ENCODE data around the gene MRPL42.
"Not testable (repeated sequence)": the region's sequence is repeated elsewhere in the genome, so short reads cannot be mapped to it uniquely, and the experiment has no call there.

The MRPL42 gene

DNA sequence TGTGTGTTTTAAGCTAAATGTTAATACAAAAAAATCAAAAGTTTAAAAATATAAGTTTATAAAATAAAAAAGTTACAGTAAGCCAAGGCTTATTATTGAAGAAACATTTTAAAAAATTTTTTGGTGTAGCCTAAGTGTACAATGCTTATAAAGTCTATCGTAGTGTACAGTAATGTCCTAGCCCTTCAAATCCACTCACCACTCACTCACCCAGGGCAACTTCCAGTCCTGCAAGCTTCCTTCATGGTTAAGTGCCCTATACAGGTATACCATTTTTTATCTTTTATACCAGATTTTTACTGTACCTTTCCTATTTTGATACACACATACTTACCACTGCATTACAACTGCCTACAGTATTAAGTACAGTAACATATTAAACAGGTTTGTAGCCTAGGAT is 37.5 kb upstream of the MRPL42 start:
- Histone ChIP-seq H2BK12ac (ENCODE audit: low read length) (no peak overlapping the region), H3K27me3 (ENCODE audit: control insufficient read depth in 3 of 3, insufficient read depth in 3 of 3, low read depth in 1 of 3, low read length in 3 of 3) (no peaks in the 10 kb centered on the region), H3K18ac (ENCODE audit: low read length) (no peak overlapping the region), H3K4me2 (ENCODE audit: insufficient read depth, low read length, poor library complexity, severe bottlenecking) (no peak overlapping the region), H2BK5ac (ENCODE audit: low read length) (no peak overlapping the region), H3K23ac (ENCODE audit: low read depth, low read length, poor library complexity) (no peak overlapping the region), H3K9me3 (replicated peaks in 1 of 2; ENCODE audit: control insufficient read depth in 2 of 2, insufficient read depth in 1 of 2, low read depth in 1 of 2, low read length in 2 of 2) (peaks cover 0 to 4% of the 10 kb centered on the region in 2 donors), H3K14ac (ENCODE audit: low read length) (no peak overlapping the region), H3K4me3 (ENCODE audit: low read length in 2 of 2) (no peak overlapping the region), H2BK120ac (ENCODE audit: low read depth, low read length) (no peak overlapping the region), H4K8ac (ENCODE audit: low read depth, low read length) (no peak overlapping the region), H2BK15ac (ENCODE audit: low read length) (no peak overlapping the region), H3K4ac (ENCODE audit: low read length) (no peak overlapping the region), H2AFZ (ENCODE audit: low read length) (no peak overlapping the region), H4K91ac (ENCODE audit: low read depth, low read length, poor library complexity) (no peak overlapping the region), H2AK5ac (ENCODE audit: low read depth, low read length) (no peak overlapping the region), H3K79me1 (ENCODE audit: low read depth, low read length) (peaks cover 3% of the 10 kb centered on the region), H3K4me1 (ENCODE audit: control insufficient read depth in 2 of 2, insufficient read depth in 1 of 2, low read depth in 1 of 2, low read length in 2 of 2) (no peaks in the 10 kb centered on the region), H3K36me3 (replicated peaks in 1 of 2; ENCODE audit: control insufficient read depth in 2 of 2, insufficient read depth in 2 of 2, low read length in 2 of 2) (peaks cover 0 to 8% of the 10 kb centered on the region in 2 donors), H3K27ac (replicated peaks; ENCODE audit: low read length) (no peak overlapping the region), H3K9ac (ENCODE audit: low read depth, low read length, poor library complexity) (no peak overlapping the region)
- no peak for DNase-seq (ENCODE audit: low spot score)
- no CpG with 5 or more reads among the region's 1 CpG for WGBS, 2 donors (ENCODE audit: extremely low coverage in 2 of 2, insufficient read length in 2 of 2, insufficient replicate concordance in 1 of 2)

DNA sequence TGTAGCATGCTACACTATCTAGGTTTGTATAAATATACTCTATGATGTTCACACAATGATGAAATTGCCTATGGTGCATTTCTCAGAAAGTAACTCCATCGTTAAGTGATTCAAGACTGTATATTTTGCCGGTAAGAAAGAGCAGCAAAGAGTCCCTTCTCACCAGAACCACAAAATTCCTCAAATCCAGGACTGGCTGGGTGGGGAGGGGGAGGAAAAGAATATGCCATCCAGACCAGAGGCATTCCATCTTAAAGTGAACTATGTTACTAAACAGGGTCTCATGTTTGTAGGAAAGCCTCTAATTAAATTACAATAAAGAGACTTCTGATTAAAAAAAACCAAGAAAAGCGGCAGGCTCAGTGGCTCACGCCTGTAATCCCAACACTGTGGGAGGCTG is 37.0 kb upstream of the MRPL42 start:
- Histone ChIP-seq H2BK12ac (ENCODE audit: low read length) (no peak overlapping the region), H3K9ac (ENCODE audit: low read depth, low read length, poor library complexity) (no peak overlapping the region), H4K91ac (ENCODE audit: low read depth, low read length, poor library complexity) (no peak overlapping the region), H3K14ac (ENCODE audit: low read length) (no peak overlapping the region), H3K36me3 (replicated peaks in 1 of 2; ENCODE audit: control insufficient read depth in 2 of 2, insufficient read depth in 2 of 2, low read length in 2 of 2) (peaks cover 0 to 8% of the 10 kb centered on the region in 2 donors), H2AFZ (ENCODE audit: low read length) (no peak overlapping the region), H3K18ac (ENCODE audit: low read length) (no peak overlapping the region), H2BK120ac (ENCODE audit: low read depth, low read length) (no peak overlapping the region), H3K4me1 (ENCODE audit: control insufficient read depth in 2 of 2, insufficient read depth in 1 of 2, low read depth in 1 of 2, low read length in 2 of 2) (no peaks in the 10 kb centered on the region), H2AK5ac (ENCODE audit: low read depth, low read length) (no peak overlapping the region), H2BK15ac (ENCODE audit: low read length) (no peak overlapping the region), H3K79me1 (ENCODE audit: low read depth, low read length) (peaks cover 4% of the 10 kb centered on the region), H3K4me3 (ENCODE audit: low read length in 2 of 2) (no peak overlapping the region), H3K23ac (ENCODE audit: low read depth, low read length, poor library complexity) (no peak overlapping the region), H2BK5ac (ENCODE audit: low read length) (no peak overlapping the region), H3K27me3 (ENCODE audit: control insufficient read depth in 3 of 3, insufficient read depth in 3 of 3, low read depth in 1 of 3, low read length in 3 of 3) (no peaks in the 10 kb centered on the region), H4K8ac (ENCODE audit: low read depth, low read length) (no peak overlapping the region), H3K27ac (replicated peaks; ENCODE audit: low read length) (no peak overlapping the region), H3K9me3 (replicated peaks in 1 of 2; ENCODE audit: control insufficient read depth in 2 of 2, insufficient read depth in 1 of 2, low read depth in 1 of 2, low read length in 2 of 2) (peaks cover 0 to 4% of the 10 kb centered on the region in 2 donors), H3K4ac (ENCODE audit: low read length) (no peak overlapping the region), H3K4me2 (ENCODE audit: insufficient read depth, low read length, poor library complexity, severe bottlenecking) (no peak overlapping the region)
- no CpG with 5 or more reads among the region's 4 CpGs for WGBS, 2 donors (ENCODE audit: extremely low coverage in 2 of 2, insufficient read length in 2 of 2, insufficient replicate concordance in 1 of 2)
- DNase-seq (ENCODE audit: low spot score) = no peak

DNA sequence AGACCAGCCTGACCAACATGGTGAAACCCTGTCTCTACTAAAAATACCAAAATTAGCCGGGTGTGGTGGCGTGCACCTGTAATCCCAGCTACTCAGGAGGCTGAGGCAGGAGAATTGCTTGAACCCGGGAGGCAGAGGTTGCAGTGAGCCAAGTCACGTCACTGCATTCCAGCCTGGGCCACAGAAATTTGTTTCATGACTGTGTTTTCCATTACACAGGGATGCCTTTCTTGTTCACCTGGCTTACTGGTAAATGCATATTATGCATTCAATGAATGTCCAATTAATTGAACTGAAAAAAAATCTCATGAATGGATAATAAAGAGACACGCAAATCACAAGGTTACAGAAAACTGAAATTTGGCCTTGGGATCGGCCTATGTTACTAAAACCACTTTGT is 35.3 kb upstream of the MRPL42 start:
- not testable (repeated sequence) for H3K79me1 ChIP-seq (ENCODE audit: low read depth, low read length); H4K91ac ChIP-seq (ENCODE audit: low read depth, low read length, poor library complexity); H2BK15ac ChIP-seq (ENCODE audit: low read length); H2BK12ac ChIP-seq (ENCODE audit: low read length); H2BK120ac ChIP-seq (ENCODE audit: low read depth, low read length); H2AFZ ChIP-seq (ENCODE audit: low read length); H3K27me3 ChIP-seq (ENCODE audit: control insufficient read depth in 3 of 3, insufficient read depth in 3 of 3, low read depth in 1 of 3, low read length in 3 of 3); H3K4me1 ChIP-seq (ENCODE audit: control insufficient read depth in 2 of 2, insufficient read depth in 1 of 2, low read depth in 1 of 2, low read length in 2 of 2); H3K9me3 ChIP-seq (replicated peaks in 1 of 2; ENCODE audit: control insufficient read depth in 2 of 2, insufficient read depth in 1 of 2, low read depth in 1 of 2, low read length in 2 of 2); H3K4ac ChIP-seq (ENCODE audit: low read length); H3K27ac ChIP-seq (replicated peaks; ENCODE audit: low read length); H3K36me3 ChIP-seq (replicated peaks in 1 of 2; ENCODE audit: control insufficient read depth in 2 of 2, insufficient read depth in 2 of 2, low read length in 2 of 2); H3K4me3 ChIP-seq (ENCODE audit: low read length in 2 of 2); DNase-seq (ENCODE audit: low spot score); H3K23ac ChIP-seq (ENCODE audit: low read depth, low read length, poor library complexity); H3K4me2 ChIP-seq (ENCODE audit: insufficient read depth, low read length, poor library complexity, severe bottlenecking); H2BK5ac ChIP-seq (ENCODE audit: low read length); H4K8ac ChIP-seq (ENCODE audit: low read depth, low read length); H2AK5ac ChIP-seq (ENCODE audit: low read depth, low read length); H3K18ac ChIP-seq (ENCODE audit: low read length); H3K14ac ChIP-seq (ENCODE audit: low read length); H3K9ac ChIP-seq (ENCODE audit: low read depth, low read length, poor library complexity)
- WGBS, 2 donors (ENCODE audit: extremely low coverage in 2 of 2, insufficient read length in 2 of 2, insufficient replicate concordance in 1 of 2) = no CpG with 5 or more reads among the region's 6 CpGs

DNA sequence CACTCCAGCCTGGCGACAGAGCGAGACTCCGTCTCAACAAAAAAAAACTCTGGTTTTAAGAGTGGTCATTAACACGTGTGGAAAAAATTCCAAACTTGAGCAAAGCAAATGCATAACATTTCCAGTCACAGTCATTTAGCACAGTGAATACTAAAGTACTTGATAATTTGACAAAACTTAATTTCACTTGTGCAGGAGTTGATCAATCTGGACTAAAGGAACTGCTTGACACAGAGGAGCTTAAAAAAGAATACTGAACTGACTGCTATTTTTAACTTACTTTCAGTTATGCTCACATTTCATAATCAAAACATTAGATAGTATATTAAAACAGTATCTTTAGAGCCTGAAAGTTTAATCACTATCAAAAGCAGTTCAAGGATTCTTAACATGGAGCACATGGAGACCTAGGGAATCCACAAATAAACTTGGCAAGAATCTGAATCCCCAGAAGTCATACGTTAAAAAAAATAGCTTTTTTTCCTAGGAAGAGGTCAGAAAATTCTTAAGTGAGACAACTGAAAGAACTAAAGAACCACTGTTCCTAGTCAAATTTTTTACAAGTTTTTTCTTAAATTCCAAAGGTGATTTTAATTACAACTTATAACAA is 33.0 kb upstream of the MRPL42 start:
- H3K79me1 ChIP-seq (ENCODE audit: low read depth, low read length) = peaks cover 5% of the 10 kb centered on the region
- no peak overlapping the region for H3K4me3 ChIP-seq (ENCODE audit: low read length in 2 of 2)
- WGBS, 2 donors (ENCODE audit: extremely low coverage in 2 of 2, insufficient read length in 2 of 2, insufficient replicate concordance in 1 of 2) = no CpG with 5 or more reads among the region's 5 CpGs
- no peak for DNase-seq (ENCODE audit: low spot score)
- no peak overlapping the region for H2BK5ac ChIP-seq (ENCODE audit: low read length)
- H3K9ac ChIP-seq (ENCODE audit: low read depth, low read length, poor library complexity) = no peak overlapping the region
- no peak overlapping the region for H3K4ac ChIP-seq (ENCODE audit: low read length)
- H3K27ac ChIP-seq (replicated peaks; ENCODE audit: low read length) = no peak overlapping the region
- no peak overlapping the region for H2BK120ac ChIP-seq (ENCODE audit: low read depth, low read length)
- no peak overlapping the region for H3K18ac ChIP-seq (ENCODE audit: low read length)
- peaks cover 0 to 4% of the 10 kb centered on the region in 2 donors for H3K9me3 ChIP-seq (replicated peaks in 1 of 2; ENCODE audit: control insufficient read depth in 2 of 2, insufficient read depth in 1 of 2, low read depth in 1 of 2, low read length in 2 of 2)
- H3K14ac ChIP-seq (ENCODE audit: low read length) = no peak overlapping the region
- no peak overlapping the region for H4K91ac ChIP-seq (ENCODE audit: low read depth, low read length, poor library complexity)
- no peak overlapping the region for H2AK5ac ChIP-seq (ENCODE audit: low read depth, low read length)
- H3K4me2 ChIP-seq (ENCODE audit: insufficient read depth, low read length, poor library complexity, severe bottlenecking) = no peak overlapping the region
- H3K23ac ChIP-seq (ENCODE audit: low read depth, low read length, poor library complexity) = no peak overlapping the region
- peaks cover 3 to 4% of the 10 kb centered on the region in 2 donors for H3K4me1 ChIP-seq (ENCODE audit: control insufficient read depth in 2 of 2, insufficient read depth in 1 of 2, low read depth in 1 of 2, low read length in 2 of 2)
- no peak overlapping the region for H4K8ac ChIP-seq (ENCODE audit: low read depth, low read length)
- no peaks in the 10 kb centered on the region for H3K27me3 ChIP-seq (ENCODE audit: control insufficient read depth in 3 of 3, insufficient read depth in 3 of 3, low read depth in 1 of 3, low read length in 3 of 3)
- H2BK15ac ChIP-seq (ENCODE audit: low read length) = no peak overlapping the region
- no peak overlapping the region for H2BK12ac ChIP-seq (ENCODE audit: low read length)
- no peak overlapping the region for H2AFZ ChIP-seq (ENCODE audit: low read length)
- H3K36me3 ChIP-seq (replicated peaks in 1 of 2; ENCODE audit: control insufficient read depth in 2 of 2, insufficient read depth in 2 of 2, low read length in 2 of 2) = peaks cover 0 to 2% of the 10 kb centered on the region in 2 donors

Measured in neuronal stem cell (in vitro differentiated cells).